Transverse colon (tissue), 4 donors: ENCODE measurements around the gene RTEL1. TPM values are rescaled to one million over a fixed set of nuclear protein-coding genes. Genes with fewer than 3 reads are reported as not detected.
A peak's percentile ranks its signal among the peaks of the same experiment; 100 is the strongest.

Experiments used
- DNase-seq: peaks from one replicate; pipeline ENCODE4 v3.0.0-alpha.2; 2019
- H3K27ac ChIP-seq, 4 donors: fragments of 200-600 bp; sonication (generic); 2 replicates each; pipeline ENCODE4 v1.5.1; 2016 to 2018; ENCODE audit warnings: inconsistent platforms in 4 of 4
- H3K27me3 ChIP-seq: fragments of 200-600 bp; sonication (generic); 2 replicates; pipeline ENCODE4 v1.5.1; 2017; ENCODE audit warnings: inconsistent platforms
- H3K36me3 ChIP-seq, 4 donors: fragments of 200-600 bp; sonication (generic); 2 replicates each; pipeline ENCODE4 v1.5.1; 2017 to 2019; ENCODE audit warnings: inconsistent platforms in 4 of 4
- H3K4me1 ChIP-seq, 4 donors: fragments of 200-600 bp; sonication (generic); 2 replicates each; pipeline ENCODE4 v1.5.1; 2017 to 2020; ENCODE audit warnings: inconsistent platforms in 4 of 4
- H3K4me3 ChIP-seq, 4 donors: fragments of 200-600 bp; sonication (generic); 1 replicate in 1 of 4; 2 replicates in 3 of 4; pipeline versions ENCODE4 v1.5.1 to v1.6.1; 2017 to 2019; ENCODE audit warnings: inconsistent platforms in 4 of 4
- H3K9me3 ChIP-seq, 2 donors: fragments of 200-600 bp; sonication (generic); 2 replicates each; pipeline ENCODE4 v1.5.1; 2017 to 2019; ENCODE audit warnings: inconsistent platforms in 2 of 2
- EP300 ChIP-seq: sonication (generic); formaldehyde crosslinking; IDR thresholded peaks from one replicate; pipeline ENCODE4 v1.6.1; 2017; ENCODE audit warnings: antibody characterized with exemption, low read depth
- POLR2A ChIP-seq: fragments of 450-650 bp; IDR thresholded peaks from one replicate; pipeline ENCODE4 v1.6.1; 2016; ENCODE audit warnings: antibody characterized with exemption, mild to moderate bottlenecking, moderate library complexity
- POLR2AphosphoS5 ChIP-seq, 3 donors: sonication (generic); formaldehyde crosslinking; IDR thresholded peaks; one replicate each; pipeline ENCODE4 v1.6.1; 2016; ENCODE audit warnings: antibody characterized with exemption in 3 of 3
- WGBS, 2 donors: methylation state at CpG; one replicate each; pipeline ENCODE4 v1.1.5; 2018; ENCODE audit warnings: low coverage in 1 of 2; 5-methylcytosine and 5-hydroxymethylcytosine counted together
- in situ Hi-C, 4 donors: fragments of 200-750 bp; cut with MboI; loops; one replicate each; pipeline versions ENCODE4 v1.15.0 to v1.15.1; 2017; ENCODE audit warnings: low sequenced_read_pairs in 3 of 4, low pct_ligation_motif_present in 1 of 4, low pct_unique_long_range_greater_than_20kb in 1 of 4
- intact Hi-C: fragments of 100-400 bp; cut with DNase I; formaldehyde crosslinking; loops from one replicate; pipeline ENCODE4 v1.15.1; 2023; ENCODE audit warnings: low total_unique reads
- total RNA-seq, 4 donors: library from RNA; depleted of rRNA; stranded (reverse); fragments of >200 nt; gene quantifications; one replicate each; pipeline ENCODE4 v1.1.0, GENCODE V29; 2016
- TF ChIP-seq, protein P1 (sequence below), 5 experiments: fragments of 200-600 bp in 3 of 5; fragments of 450-650 bp in 2 of 5; sonication (generic) in 3 of 5; IDR thresholded peaks; 1 replicate in 2 of 5; 2 replicates in 3 of 5; pipeline ENCODE4 v1.5.1; 2016 to 2017; ENCODE audit warnings: antibody characterized with exemption in 5 of 5, inconsistent platforms in 3 of 5, mild to moderate bottlenecking in 2 of 5, moderate library complexity in 1 of 5

The RTEL1 gene
- total RNA-seq, 4 donors from 2014 or later = 18.8 to 84.9 (median 24.1) TPM

DNA sequence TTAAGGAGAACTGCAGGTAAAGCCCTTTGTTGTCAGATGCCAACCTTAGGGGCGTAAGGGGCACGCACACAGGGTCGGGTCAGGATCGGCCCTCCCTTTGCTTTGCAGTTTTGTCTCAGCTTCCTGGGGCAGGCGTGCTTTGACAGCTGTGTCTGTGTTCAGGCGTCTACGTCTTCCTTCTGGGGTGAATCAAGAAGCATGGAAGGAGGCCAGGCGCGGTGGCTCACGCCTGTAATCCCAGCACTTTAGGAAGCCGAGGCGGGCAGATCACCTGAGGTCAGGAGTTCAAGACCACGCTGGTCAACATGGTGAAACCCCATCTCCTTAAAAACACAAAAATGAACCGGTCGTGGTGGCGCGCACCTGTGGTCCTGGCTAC, 51.0 kb downstream of the RTEL1 start:
- 88% methylated on average over 17 of the region's 17 CpGs; no CpG with 5 or more reads in 1 of the 2 donors for WGBS, 2 donors
- Histone ChIP-seq H3K27me3 (no peaks in the 10 kb centered on the region), H3K27ac (no peak overlapping the region), H3K4me3 (peak overlapping the region in 2 of 4 donors; percentile 70 to 99), H3K4me1 (peaks cover 18 to 25% (median 23%) of the 10 kb centered on the region in 4 donors), H3K9me3 (no peaks in the 10 kb centered on the region), H3K36me3 (peaks cover 0 to 23% (median 11%) of the 10 kb centered on the region in 4 donors)
- intact Hi-C loops (loop anchor here (2.0 kb wide), 1 partner anchor 56 kb away; the partner anchor contains the start of gene STMN3), in situ Hi-C loops (no loop called here)
- DNase-seq = no peak
- TF ChIP-seq, protein P1, sequence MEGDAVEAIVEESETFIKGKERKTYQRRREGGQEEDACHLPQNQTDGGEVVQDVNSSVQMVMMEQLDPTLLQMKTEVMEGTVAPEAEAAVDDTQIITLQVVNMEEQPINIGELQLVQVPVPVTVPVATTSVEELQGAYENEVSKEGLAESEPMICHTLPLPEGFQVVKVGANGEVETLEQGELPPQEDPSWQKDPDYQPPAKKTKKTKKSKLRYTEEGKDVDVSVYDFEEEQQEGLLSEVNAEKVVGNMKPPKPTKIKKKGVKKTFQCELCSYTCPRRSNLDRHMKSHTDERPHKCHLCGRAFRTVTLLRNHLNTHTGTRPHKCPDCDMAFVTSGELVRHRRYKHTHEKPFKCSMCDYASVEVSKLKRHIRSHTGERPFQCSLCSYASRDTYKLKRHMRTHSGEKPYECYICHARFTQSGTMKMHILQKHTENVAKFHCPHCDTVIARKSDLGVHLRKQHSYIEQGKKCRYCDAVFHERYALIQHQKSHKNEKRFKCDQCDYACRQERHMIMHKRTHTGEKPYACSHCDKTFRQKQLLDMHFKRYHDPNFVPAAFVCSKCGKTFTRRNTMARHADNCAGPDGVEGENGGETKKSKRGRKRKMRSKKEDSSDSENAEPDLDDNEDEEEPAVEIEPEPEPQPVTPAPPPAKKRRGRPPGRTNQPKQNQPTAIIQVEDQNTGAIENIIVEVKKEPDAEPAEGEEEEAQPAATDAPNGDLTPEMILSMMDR (IDR thresholded peaks at IDR 0.05) = no peak
- TF ChIP-seq EP300 = no peak
- TF ChIP-seq POLR2AphosphoS5 (IDR thresholded peaks at IDR 0.05) = no peak
- no peak for TF ChIP-seq POLR2A

DNA sequence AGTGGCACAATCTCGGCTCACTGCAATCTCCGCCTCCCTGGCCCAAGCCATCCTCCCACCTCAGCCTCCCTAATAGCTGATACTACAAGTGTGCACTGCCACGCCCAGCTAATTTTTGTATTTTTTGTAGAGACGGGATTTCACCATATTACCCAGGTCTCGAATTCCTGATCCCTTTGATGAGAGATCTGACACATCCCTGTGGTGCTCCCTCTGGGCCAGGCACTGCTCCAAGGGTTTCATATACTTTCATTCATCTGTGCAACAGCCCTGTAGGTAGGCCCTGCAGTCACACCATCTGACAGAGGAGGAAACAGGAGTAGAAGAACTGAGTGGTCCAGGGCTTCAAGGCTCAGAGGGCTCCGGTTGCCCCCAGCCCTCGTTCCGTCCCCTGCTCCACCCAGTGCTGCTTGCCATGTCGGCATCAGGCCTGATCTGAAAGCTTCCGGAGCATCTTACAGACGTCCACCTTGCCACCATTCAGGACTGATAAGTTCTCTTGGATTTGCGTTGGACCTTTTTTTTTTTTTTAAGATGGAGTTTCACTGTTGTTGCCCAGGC, 53.1 kb downstream of the RTEL1 start:
- 70 to 86% methylated on average over 2 to 12 of the region's 12 CpGs for WGBS, 2 donors
- Histone ChIP-seq H3K4me3 (no peak overlapping the region), H3K36me3 (peaks cover 0 to 31% (median 10%) of the 10 kb centered on the region in 4 donors), H3K4me1 (peaks cover 16 to 22% (median 20%) of the 10 kb centered on the region in 4 donors), H3K27me3 (no peaks in the 10 kb centered on the region), H3K27ac (no peak overlapping the region), H3K9me3 (peaks cover 0 to 5% of the 10 kb centered on the region in 2 donors)
- TF ChIP-seq POLR2AphosphoS5 (IDR thresholded peaks at IDR 0.05) (no peak), POLR2A (no peak), EP300 (no peak)
- TF ChIP-seq, protein P1 (IDR thresholded peaks at IDR 0.05) = no peak
- DNase-seq = no peak
- intact Hi-C loops = no loop called here
- in situ Hi-C loops = no loop called here

DNA sequence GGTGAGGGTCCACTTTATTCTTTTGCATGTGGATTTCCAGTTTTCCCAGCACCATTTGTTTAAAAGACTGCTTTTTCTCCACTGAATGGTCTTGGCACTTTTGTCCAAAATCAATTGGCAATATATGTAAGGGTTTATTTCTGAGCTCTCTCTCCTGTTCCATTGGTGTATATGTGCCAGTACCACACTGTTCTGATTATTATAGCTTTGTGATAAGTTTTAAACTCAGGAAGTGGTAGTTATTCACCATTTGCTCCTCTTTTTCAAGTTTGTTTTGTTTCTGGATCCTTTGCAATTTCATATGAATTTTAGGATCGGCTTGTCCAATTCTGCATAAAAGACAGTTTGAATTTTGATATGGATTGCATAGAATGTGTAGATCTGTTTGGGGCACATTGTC, 54.1 kb downstream of the RTEL1 start:
- Histone ChIP-seq H3K36me3 (peaks cover 0 to 33% (median 10%) of the 10 kb centered on the region in 4 donors), H3K9me3 (peaks cover 0 to 5% of the 10 kb centered on the region in 2 donors), H3K4me1 (peaks cover 8 to 14% (median 11%) of the 10 kb centered on the region in 4 donors), H3K27ac (no peak overlapping the region), H3K4me3 (no peak overlapping the region), H3K27me3 (no peaks in the 10 kb centered on the region)
- no peak for TF ChIP-seq POLR2A
- TF ChIP-seq, protein P1 (IDR thresholded peaks at IDR 0.05) = no peak
- TF ChIP-seq EP300 = no peak
- no peak for TF ChIP-seq POLR2AphosphoS5 (IDR thresholded peaks at IDR 0.05)
- intact Hi-C loops (no loop called here), in situ Hi-C loops (no loop called here)
- 100% methylated on average over 1 of the region's 1 CpG; no CpG with 5 or more reads in 1 of the 2 donors for WGBS, 2 donors
- no peak for DNase-seq

DNA sequence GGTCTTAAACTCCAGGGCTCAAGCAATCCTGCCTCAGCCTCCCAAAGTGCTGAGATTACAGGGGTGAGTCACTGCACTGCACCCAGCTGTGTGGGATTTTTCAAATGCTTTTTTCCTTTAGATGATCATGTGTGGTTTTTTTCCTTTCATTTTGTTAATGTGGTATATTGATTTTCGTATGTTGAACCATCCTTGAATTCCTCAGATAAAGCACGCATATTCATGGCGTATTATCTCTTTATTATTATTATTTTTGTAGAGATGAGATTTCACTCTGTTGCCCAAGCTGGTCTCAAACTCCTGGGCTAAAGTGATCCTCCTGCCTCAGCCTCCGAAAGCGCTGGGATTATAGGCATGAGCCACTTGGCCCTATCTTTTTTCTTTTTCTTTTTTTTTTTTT, 56.7 kb downstream of the RTEL1 start:
- DNase-seq = no peak
- 98 to 99% methylated on average over 5 of the region's 5 CpGs for WGBS, 2 donors
- peaks cover 4 to 8% of the 10 kb centered on the region in 2 donors for H3K9me3 ChIP-seq
- no peak overlapping the region for H3K27ac ChIP-seq
- no peak overlapping the region for H3K4me3 ChIP-seq
- in situ Hi-C loops (no loop called here), intact Hi-C loops (no loop called here)
- no peaks in the 10 kb centered on the region for H3K27me3 ChIP-seq
- H3K36me3 ChIP-seq = peaks cover 0 to 49% (median 12%) of the 10 kb centered on the region in 4 donors
- H3K4me1 ChIP-seq = no peaks in the 10 kb centered on the region
- TF ChIP-seq, protein P1 (IDR thresholded peaks at IDR 0.05) = no peak
- no peak for TF ChIP-seq POLR2A
- no peak for TF ChIP-seq EP300
- no peak for TF ChIP-seq POLR2AphosphoS5 (IDR thresholded peaks at IDR 0.05)
